Nephron progenitor cell (in vitro differentiated cells): ENCODE data around the gene LHFPL2.

Experiments used
- DNase-seq: peaks from one replicate; pipeline ENCODE4 v3.0.0; 2021
- H3K27ac Mint-ChIP-seq: 2 replicates; pipeline ENCODE4 v1.8.0; 2021; ENCODE audit warnings: mild to moderate bottlenecking, moderate library complexity, mixed read lengths
- H3K27me3 Mint-ChIP-seq: 2 replicates; pipeline ENCODE4 v1.8.0; 2021; ENCODE audit warnings: mild to moderate bottlenecking, low read depth, mixed read lengths; ENCODE audit not compliant: poor library complexity
- H3K36me3 Mint-ChIP-seq: 2 replicates; pipeline ENCODE4 v1.8.0; 2021; ENCODE audit warnings: low read depth, mixed read lengths
- H3K4me1 Mint-ChIP-seq: 2 replicates; pipeline ENCODE4 v1.8.0; 2021; ENCODE audit warnings: mixed read lengths
- H3K4me3 Mint-ChIP-seq: 2 replicates; pipeline ENCODE4 v1.8.0; 2021; ENCODE audit warnings: mild to moderate bottlenecking, moderate library complexity, mixed read lengths
- H3K9me3 Mint-ChIP-seq: 2 replicates; pipeline ENCODE4 v1.8.0; 2021; ENCODE audit warnings: mild to moderate bottlenecking, moderate library complexity, mixed read lengths
- TF ChIP-seq, protein P1 (sequence below): fragments of 200-600 bp; sonication (generic); IDR thresholded peaks from 2 replicates; pipeline ENCODE4 v1.5.0; 2021; ENCODE audit warnings: antibody characterized with exemption

Gene LHFPL2

DNA sequence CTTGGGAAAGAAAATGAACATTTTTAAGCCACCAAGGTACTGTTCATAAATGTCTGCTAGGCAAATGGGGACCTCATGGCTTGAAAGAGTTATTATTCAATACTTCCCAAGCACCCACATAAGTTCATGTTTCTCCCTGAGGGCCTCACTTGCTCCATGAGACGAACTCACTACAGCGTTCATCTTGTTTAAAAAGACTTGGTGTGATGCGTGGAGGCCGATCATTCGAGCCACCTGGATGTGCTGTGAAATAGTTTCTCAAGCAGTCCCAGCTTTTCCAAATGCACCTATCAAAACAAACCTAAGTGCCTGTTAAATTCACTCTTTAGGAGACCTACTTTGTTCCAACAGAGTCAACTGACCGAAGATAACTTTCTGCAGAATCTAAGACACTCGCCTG lies 103.2 kb downstream of the LHFPL2 start:
- DNase-seq, result no peak
- Mint-ChIP-seq H3K4me1 (peaks cover 82% of the 10 kb centered on the region), H3K27ac (no peak overlapping the region), H3K9me3 (peaks cover 13% of the 10 kb centered on the region), H3K27me3 (peaks cover 3% of the 10 kb centered on the region), H3K4me3 (no peak overlapping the region), H3K36me3 (peaks cover 51% of the 10 kb centered on the region)
- TF ChIP-seq, protein P1, sequence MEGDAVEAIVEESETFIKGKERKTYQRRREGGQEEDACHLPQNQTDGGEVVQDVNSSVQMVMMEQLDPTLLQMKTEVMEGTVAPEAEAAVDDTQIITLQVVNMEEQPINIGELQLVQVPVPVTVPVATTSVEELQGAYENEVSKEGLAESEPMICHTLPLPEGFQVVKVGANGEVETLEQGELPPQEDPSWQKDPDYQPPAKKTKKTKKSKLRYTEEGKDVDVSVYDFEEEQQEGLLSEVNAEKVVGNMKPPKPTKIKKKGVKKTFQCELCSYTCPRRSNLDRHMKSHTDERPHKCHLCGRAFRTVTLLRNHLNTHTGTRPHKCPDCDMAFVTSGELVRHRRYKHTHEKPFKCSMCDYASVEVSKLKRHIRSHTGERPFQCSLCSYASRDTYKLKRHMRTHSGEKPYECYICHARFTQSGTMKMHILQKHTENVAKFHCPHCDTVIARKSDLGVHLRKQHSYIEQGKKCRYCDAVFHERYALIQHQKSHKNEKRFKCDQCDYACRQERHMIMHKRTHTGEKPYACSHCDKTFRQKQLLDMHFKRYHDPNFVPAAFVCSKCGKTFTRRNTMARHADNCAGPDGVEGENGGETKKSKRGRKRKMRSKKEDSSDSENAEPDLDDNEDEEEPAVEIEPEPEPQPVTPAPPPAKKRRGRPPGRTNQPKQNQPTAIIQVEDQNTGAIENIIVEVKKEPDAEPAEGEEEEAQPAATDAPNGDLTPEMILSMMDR, result no peak

GRCh38 chr5:78544561-78545201 lies 103.9 kb downstream of the LHFPL2 start:
- DNase-seq, result no peak
- peaks cover 3% of the 10 kb centered on the region for H3K27me3 Mint-ChIP-seq
- H3K9me3 Mint-ChIP-seq, result peaks cover 5% of the 10 kb centered on the region
- H3K4me3 Mint-ChIP-seq, result peak overlapping the region; percentile 4
- peaks cover 89% of the 10 kb centered on the region for H3K4me1 Mint-ChIP-seq
- peak overlapping the region; percentile 91 for H3K27ac Mint-ChIP-seq
- peaks cover 47% of the 10 kb centered on the region for H3K36me3 Mint-ChIP-seq
- TF ChIP-seq, protein P1, result no peak

DNA sequence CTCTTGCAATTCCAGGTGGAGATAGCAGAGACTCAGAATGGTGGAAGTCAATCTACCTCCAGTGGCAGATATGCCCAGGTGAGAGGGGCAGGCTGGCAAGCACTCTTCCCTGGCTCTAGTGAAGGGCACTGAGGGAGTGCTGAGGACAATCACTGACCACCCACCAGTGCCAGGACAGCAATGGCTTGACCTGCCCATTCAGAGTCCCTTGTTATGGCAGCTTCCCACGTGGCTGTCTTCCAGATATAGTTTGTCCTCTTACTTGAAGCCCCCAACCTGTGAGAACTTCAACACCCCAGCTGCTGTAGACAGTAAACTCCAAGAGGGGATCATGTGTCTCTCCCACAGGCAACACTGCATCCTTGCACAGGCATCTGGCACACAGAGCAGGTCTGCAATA lies 104.7 kb downstream of the LHFPL2 start:
- Mint-ChIP-seq H3K36me3 (peaks cover 41% of the 10 kb centered on the region), H3K27me3 (peaks cover 3% of the 10 kb centered on the region), H3K27ac (peak overlapping the region; percentile 80), H3K4me3 (peak overlapping the region; percentile 26), H3K4me1 (peaks cover 94% of the 10 kb centered on the region), H3K9me3 (no peaks in the 10 kb centered on the region)
- no peak for DNase-seq
- TF ChIP-seq, protein P1, result no peak

GRCh38 chr5:78543292-78543691 lies 105.3 kb downstream of the LHFPL2 start:
- DNase-seq, result no peak
- H3K9me3 Mint-ChIP-seq, result no peaks in the 10 kb centered on the region

DNA sequence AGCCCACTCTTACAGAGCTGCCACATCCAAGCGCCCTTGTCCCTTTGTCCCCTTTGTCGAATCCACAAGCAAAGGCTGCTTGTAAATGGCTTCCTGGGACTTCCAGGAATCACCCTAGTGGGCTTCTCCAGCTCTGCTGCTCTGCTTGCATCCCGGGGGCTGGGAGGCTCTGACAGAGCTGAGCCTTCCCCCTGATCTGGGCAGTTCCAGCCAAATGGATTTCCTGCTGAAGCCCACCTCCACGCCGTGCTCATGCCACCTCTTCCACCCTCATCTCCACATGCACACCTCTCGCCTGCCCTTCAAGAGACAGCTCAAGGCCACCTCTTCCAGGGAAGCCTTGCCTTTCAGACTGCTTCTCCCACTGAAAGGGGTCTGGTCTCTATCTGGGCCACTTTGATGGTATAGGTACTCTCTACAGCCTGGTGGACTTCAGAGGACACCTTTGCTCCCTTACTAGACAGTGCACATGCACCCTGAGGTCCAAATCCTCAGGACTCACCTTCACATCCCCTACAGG lies 106.2 kb downstream of the LHFPL2 start:
- TF ChIP-seq, protein P1, result no peak
- no peak for DNase-seq
- Mint-ChIP-seq H3K27ac (peak overlapping the region; percentile 50), H3K36me3 (peaks cover 36% of the 10 kb centered on the region), H3K9me3 (no peaks in the 10 kb centered on the region), H3K4me1 (peaks cover 97% of the 10 kb centered on the region), H3K4me3 (peak overlapping the region; percentile 44), H3K27me3 (peaks cover 3% of the 10 kb centered on the region)

More at GRCh38 chr5:78543292-78543691, 105.3 kb downstream of the LHFPL2 start:
- Mint-ChIP-seq H3K36me3 (peaks cover 39% of the 10 kb centered on the region), H3K27ac (peak overlapping the region; percentile 44), H3K27me3 (peaks cover 3% of the 10 kb centered on the region), H3K4me3 (no peak overlapping the region), H3K4me1 (peaks cover 97% of the 10 kb centered on the region)
- TF ChIP-seq, protein P1, result no peak
